ENCODE data around the gene TTC5.
"Not testable (repeated sequence)": the region's sequence is repeated elsewhere in the genome, so short reads cannot be mapped to it uniquely, and the experiment has no call there.

Gene TTC5

DNA sequence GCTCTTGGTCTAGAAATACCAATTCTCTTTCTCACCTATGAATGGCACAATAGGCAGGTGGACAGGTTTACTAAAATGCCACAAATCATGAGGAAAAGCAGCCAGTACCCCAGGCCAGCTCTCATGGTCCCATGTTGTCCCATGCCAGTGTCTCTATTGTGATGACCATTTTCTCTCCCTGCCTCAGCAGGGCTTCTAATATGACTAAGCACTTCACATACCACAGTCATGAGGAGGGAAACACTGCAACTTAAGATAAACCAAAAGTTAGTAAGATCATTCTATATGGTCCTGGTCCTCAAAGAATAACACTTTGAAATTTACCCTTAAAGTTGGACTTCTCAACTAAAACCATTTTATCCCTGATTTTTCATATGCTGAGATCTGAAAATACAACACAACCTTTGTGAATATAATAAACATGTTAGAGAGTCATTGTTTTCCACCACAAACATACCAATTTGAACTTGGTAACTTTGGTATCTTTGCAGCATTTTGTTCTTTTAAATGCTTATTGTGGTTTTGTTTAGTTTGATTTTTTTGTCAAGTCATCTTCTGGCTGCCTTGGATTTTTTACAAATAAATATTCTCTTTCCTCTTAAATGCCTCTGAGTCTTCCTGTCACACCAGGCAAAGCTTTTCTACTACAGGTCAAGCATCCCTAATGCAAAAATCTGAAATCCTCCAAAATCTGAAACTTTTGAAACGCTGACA, 3.6 kb downstream of the TTC5 start:
- DNase-seq = no peak

DNA sequence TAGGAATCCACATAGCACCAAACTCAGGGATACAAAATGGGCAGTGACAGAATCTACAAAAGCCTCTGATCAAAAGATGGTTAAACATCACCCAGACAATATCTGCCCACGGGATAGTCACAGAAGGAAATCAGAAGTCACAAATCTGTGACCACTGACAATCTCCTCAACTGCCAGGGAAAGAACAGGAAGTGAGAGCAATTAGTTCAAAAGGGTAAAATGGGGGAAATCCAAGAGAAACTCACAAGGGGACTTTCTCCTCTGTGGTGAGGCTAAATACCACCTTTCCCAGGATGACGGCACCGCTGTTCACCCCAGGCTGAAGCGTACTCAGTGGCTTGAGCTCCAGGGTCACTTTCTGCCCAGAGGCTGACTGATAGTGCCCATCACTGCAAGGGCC, 10.7 kb downstream of the TTC5 start:
- DNase-seq = no peak

GRCh38 chr14:20294636-20295035, 11.1 kb downstream of the TTC5 start:
- DNase-seq = no peak

- not testable (repeated sequence) for DNase-seq
Observed at GRCh38 chr14:20281998-20282397, 23.8 kb downstream of the TTC5 start.

DNA sequence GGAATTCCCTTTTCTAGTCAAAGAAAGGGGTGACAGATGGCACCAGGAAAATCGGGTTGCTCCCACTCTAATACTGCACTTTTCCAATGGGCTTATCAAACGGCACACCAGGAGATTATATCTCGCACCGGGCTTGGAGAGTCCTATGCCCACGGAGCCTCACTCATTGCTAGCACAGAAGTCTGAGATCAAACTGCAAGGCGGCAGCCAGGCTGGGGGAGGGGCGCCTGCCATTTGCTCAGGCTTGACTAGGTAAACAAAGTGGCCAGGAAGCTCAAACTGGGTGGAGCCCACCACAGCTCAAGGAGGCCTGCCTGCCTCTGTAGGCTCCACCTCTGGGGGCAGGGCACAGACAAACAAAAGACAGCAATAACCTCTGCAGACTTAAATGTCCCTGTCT, 25.5 kb downstream of the TTC5 start:
- not testable (repeated sequence) for DNase-seq

DNA sequence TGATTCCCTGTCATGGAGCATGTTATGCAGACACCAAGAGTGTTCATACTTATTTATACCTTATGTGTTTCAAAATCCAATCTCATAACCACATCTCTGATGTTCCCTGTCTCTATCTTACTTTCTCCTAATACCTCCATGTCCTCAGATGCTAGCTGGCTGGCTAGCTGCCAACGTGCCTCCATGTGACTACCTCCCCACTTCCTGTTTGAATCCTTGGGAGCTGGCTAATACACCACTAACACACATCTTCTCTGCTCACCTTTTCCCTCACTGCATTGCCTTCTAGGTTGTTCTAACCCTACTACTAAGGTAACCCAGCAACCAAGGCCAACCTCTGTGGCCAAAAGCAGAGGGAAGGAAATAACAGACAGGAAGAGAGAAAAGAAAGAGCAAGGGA, 27.3 kb downstream of the TTC5 start:
- DNase-seq = no peak

DNA sequence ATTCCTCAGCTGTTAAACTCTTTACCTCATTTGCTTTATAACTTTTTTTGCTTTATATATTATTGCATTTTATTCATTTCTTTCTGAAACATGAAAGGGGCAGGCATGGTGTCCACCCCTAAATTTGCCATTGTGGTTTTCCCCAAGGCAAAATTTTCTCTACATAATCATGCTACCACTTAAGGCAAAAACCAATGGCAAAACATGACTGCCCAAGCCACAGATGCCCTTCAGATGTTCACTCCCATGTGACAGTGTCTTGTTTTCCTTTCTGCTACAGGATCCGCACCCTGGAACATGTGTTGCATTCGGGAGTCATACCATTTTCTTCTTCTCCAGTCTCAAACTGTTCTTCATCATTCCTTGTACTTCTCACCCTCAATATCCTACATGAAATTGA, 28.3 kb downstream of the TTC5 start:
- no peak for DNase-seq

DNA sequence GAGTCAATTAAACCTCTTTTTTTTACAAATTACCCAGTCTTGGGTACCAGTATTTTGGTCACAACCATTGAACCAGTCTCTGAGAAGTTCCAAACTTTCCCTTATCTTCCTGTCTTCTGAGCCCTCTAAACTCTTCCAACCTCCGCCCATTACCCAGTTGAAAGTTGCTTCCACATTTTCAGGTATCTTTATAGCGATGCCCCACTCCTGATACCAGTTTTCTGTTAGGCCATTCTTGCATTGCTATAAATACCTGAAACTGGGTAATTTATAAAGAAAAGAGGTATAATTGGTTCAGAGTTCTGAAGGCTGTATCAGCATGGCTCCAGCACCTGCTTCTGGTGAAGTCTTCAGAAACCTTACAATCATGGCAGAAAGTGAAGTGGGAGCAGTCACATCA, 31.7 kb downstream of the TTC5 start:
- DNase-seq = no peak

GRCh38 chr14:20264361-20264760, 41.4 kb downstream of the TTC5 start:
- DNase-seq = not testable (repeated sequence)

- no peak for DNase-seq
Observed at GRCh38 chr14:20262642-20263128, 43.1 kb downstream of the TTC5 start.

- no peak for DNase-seq
Observed at GRCh38 chr14:20247646-20248246, 58.0 kb downstream of the TTC5 start.
